GM12801 (cell line): ENCODE results near the gene TRAPPC2B.

ENCODE experiments used
- TF ChIP-seq, protein P1 (sequence below): IDR thresholded peaks from one replicate; pipeline ENCODE4 v1.5.1; 2011; ENCODE audit warnings: control low read depth; ENCODE audit not compliant: insufficient read length; ENCODE audit errors: extremely low read depth

TRAPPC2B gene

GRCh38 chr19:57351867-57352266 is 11.5 kb upstream of the TRAPPC2B start:
- TF ChIP-seq, protein P1, sequence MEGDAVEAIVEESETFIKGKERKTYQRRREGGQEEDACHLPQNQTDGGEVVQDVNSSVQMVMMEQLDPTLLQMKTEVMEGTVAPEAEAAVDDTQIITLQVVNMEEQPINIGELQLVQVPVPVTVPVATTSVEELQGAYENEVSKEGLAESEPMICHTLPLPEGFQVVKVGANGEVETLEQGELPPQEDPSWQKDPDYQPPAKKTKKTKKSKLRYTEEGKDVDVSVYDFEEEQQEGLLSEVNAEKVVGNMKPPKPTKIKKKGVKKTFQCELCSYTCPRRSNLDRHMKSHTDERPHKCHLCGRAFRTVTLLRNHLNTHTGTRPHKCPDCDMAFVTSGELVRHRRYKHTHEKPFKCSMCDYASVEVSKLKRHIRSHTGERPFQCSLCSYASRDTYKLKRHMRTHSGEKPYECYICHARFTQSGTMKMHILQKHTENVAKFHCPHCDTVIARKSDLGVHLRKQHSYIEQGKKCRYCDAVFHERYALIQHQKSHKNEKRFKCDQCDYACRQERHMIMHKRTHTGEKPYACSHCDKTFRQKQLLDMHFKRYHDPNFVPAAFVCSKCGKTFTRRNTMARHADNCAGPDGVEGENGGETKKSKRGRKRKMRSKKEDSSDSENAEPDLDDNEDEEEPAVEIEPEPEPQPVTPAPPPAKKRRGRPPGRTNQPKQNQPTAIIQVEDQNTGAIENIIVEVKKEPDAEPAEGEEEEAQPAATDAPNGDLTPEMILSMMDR = no peak

- TF ChIP-seq, protein P1 = no peak
Measured at GRCh38 chr19:57355916-57356315, 7.4 kb upstream of the TRAPPC2B start.

DNA sequence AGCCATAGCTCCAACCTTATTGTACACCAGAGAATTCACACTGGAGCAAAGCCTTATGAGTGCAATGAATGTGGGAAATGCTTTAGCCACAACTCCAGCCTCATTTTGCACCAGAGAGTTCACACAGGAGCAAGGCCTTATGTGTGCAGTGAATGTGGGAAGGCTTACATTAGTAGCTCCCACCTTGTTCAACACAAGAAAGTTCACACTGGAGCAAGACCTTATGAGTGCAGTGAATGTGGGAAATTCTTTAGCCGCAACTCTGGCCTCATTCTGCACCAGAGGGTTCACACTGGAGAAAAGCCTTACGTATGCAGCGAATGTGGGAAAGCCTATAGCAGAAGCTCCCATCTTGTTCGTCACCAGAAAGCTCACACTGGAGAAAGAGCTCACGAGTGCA is 5.9 kb upstream of the TRAPPC2B start:
- TF ChIP-seq, protein P1 = no peak

GRCh38 chr19:57359300-57359699 is 4.1 kb upstream of the TRAPPC2B start:
- TF ChIP-seq, protein P1 = no peak

DNA sequence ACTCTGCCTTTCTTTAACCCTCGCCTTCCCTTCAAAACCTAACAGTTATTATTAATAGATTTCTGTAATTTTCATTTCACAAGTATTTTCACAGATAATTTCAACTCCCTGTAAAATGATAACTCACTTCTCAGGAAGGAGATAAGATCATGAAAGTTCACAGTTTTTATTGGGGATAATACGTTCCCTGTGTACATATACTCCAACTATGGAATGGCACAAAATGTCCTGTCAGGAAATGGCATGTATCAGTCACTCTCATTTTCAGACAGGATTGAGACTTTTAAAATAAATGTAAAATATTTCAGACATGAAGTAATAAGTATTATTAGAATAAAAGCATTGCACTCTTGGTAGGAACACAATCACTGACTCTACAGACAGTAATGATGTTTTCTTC is 932 bp upstream of the TRAPPC2B start:
- TF ChIP-seq, protein P1 = no peak

DNA sequence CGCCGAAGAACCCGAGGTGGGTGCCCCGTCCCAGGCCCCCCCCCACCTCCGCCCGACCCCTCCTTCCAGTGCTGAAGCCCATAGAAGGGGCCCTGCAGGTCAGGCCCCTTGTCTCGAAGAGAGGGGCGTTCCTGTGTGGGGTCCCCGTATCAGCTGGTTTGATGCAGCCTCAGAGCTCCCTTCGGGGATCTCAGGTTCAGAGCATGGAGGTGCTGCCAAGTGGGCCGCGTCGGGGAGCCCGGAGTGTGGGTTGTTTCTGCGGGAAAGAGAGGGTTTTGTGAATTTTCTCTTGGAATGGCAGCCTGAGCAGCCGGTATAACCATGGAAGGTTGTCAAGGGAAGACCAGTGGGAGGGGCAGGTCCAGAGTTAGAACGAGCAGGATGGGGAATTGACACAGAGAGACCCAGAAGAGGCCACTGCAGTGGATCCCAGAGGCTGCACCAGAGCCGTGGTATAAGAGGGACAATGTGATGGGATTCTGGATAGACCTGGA is 384 bp downstream of the TRAPPC2B start:
- TF ChIP-seq, protein P1 = no peak

GRCh38 chr19:57366776-57367175 is 3.4 kb downstream of the TRAPPC2B start:
- TF ChIP-seq, protein P1 = no peak

GRCh38 chr19:57374179-57374578 is 10.8 kb downstream of the TRAPPC2B start:
- TF ChIP-seq, protein P1 = no peak
